ENCODE results near the gene ADCY3.

ADCY3 gene

DNA sequence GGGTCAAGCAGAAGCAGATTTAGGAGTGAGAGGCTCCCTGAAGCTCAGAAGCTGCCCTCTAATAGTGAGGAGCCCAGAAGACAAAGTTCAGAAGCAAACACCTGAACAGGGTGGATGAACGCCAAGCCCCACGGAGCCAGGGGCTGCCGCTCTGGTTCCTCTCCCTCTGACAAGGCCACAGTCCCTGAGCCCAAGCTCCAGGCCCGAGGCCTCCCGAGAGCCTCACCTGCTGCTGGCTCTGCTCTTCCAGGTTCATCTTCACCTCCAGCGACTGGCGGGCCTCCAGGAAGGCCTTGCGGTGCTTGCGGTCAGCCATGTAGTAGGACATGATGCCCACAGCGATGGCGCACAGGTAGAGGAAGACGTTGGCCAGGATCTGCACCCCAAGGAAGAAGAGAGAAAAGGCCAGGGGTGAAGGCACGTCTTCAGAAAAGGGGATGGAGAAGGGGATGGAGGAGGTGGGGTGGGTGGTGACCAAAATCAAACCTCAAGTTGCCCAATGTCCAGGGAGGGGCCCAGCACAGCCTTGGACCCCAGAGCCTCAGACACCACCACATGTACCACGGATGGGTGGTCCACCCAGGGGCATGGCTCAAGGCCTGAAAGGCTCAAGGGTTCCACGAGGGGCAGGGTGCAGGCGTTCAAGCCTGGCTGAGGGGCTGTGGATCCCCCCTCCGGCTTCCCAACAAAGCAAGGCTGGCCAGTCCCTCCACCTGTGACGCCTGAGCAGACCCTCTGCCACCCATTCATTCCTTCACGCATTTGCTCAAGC, 47.5 kb downstream of the ADCY3 start:
- no peak for DNase-seq

DNA sequence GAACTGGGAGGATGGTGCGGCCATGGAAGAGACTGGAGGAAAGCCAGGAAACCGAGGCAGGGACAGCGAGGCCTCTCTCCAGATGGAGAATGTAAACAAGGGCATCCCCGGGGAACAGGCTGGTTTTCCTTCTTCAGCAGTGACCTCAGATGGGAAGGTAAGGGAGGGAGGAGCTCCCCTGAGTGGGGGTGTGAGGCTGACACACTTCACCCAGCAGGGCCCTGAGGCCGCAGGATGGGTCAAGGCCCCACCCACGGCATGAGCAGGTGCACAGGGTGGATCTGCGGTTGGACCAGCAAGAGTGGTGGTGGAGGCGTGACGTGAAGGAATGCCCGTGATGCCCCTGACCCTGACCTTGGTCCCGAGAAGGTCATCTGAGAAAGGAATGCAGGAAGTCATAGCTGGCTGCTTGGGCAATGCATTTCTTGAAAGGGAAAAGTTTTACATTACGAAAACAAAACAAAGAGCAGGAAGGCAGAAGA, 48.1 kb downstream of the ADCY3 start:
- DNase-seq: no peak

DNA sequence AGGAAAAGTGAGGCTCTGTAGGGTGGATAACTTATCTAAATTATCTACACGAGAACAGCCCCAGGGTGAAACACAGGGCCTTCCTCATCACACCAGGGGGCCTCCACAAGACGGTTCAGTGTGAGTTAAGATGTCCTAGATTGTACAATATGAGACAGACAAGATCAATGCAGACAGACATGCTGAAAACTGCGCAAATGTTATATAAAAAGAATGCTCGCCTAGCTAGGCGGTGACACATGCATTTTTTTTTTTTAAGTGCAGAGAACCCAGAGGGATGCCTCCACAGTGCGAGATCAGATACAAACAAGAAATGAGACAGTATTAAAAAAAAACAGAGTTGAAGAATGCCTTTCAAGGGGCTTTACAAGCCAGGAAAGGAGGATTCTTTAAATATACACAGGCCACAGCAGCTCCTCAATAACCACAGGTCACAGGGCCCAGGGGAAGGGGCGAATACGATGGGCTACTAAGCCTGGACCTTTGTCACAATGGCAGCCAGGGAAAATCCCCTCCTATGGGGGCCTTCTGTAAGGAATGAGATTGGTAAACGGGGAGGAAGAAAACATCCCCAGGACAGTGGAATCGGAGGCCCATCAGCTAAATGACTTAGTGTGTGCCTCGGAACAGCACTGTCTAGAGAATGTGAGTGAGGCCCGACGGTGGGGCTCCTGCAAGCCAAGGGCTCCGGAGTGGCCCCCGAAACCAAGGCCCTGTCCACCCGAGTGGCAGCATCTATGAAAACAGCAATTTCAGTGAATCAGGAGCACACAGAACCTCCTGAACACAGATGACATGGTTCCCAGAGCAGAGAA, 48.9 kb downstream of the ADCY3 start:
- DNase-seq: no peak

DNA sequence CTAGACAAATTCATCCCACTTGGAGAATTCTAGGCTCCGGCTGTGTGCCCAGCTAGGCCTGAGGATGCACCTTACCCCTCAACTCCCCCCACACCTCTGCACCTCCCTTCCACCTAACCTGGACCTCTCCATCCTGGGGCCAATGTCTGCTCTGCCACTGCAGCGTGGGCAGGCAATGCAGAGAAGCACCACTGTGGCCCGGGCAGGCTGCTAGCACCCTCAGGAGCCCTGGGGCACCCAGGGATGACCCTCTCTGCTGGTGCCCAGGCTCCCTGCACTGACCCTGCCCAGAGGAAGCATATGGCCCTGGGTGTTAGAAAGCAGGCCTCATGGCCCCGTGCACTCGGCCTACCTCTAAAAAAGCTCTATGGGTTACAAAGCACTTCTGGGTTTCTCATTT, 49.6 kb downstream of the ADCY3 start:
- no peak for DNase-seq

DNA sequence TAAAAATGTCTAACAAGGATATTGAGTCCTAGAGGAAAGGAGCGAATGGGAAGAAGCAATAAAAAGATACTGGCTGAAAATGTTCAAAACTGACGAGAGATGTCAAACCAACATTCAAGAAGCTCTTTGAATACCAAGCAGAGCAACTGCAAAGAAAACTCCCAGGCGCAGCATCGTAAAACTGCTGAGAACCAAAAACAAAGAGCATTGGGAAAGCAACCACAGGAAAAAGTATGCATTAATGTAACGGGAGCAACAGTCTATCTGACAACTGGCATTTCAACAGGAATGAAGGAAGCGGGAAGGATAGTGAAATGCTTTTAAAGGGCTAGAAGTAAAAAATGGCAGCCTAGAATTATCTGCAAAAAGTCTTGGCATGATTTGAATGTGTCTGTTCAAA, 53.1 kb downstream of the ADCY3 start:
- no peak for DNase-seq

DNA sequence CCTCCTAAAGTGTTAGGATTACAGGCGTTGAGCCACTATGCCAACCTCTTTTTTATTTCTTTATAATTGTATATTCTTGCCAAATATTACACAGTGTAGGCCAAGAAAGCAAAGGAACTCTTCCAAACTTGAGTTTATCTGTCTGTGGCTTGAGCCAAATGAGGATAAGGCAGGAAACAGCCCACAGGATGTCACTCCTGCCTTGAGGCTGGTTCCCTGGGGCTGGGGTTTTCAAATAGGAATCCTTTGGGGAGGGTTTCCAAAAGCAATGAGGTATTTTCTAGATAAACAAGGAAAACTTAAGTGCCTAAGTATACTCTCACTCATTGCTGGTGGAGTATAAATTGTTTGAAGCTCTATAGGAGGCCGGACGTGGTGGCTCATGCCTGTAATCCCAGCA, 56.4 kb downstream of the ADCY3 start:
- DNase-seq: no peak

DNA sequence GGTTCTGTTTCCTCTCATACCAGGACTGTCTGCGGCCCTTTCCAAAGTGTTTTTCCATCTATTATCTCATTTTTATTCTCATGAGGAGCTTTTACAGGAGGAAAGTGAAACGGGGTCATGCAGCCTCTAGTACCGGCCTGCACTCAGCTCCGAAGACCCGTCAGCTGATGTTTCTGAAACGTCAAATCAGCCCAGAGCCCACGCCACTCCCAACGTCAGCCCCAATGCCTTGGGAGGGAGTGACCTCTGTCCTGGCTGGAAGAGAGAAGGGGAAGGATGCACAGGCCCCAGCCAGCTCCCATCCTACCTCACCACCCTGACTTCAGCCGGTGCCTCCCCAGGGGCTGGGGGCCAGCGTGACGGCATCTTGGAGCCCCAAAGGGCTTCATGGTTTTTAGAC, 58.5 kb downstream of the ADCY3 start:
- no peak for DNase-seq

DNA sequence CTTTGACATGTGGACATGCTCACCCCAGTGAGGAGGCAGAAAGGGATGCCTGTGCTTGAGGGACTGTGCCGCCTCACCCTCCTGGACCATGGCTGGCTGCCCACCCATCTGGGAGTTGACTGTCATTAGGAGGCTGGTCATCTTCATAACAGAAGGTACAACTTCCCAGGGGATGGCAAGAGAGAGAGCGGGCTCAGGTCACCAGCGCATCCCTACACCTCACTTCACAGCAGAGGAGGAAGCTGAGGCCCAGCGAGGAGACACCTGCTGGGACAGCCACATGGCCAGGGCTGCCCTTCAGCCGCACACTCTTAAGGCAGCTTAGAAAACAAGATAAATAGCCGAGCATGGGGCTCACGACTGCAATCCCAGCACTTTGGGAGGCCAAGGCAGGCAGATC, 59.4 kb downstream of the ADCY3 start:
- no peak for DNase-seq

DNA sequence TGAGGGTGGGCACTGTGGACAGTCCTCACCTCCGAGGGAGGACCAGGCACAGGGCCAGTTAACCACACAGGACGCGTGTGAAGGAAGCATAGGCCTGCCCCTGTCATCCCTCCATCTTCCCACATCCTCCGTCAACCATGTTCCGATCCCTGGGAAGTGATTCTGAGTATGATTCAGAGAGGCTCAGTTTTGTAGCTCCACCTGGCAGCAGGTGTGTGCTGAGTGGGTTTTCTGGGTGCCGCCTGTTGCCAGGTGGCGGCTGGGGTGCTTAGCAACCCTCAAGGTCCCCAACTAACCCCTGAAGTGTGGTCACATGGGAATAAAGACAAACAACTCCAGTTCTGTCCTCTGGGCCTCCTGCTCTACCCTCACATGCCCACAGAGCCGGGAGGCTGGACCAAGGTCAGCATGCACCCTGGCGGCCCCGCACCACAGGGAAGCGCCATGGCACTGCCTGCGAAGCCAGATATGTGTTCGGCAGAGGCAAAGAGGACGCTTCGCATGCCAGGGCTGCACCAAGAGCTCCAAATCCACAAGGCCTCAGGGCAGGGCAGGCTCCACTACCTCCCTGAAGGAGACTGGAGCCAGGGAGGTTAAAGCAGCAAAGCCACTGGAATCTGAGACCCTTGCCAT, 60.0 kb downstream of the ADCY3 start:
- no peak for DNase-seq

DNA sequence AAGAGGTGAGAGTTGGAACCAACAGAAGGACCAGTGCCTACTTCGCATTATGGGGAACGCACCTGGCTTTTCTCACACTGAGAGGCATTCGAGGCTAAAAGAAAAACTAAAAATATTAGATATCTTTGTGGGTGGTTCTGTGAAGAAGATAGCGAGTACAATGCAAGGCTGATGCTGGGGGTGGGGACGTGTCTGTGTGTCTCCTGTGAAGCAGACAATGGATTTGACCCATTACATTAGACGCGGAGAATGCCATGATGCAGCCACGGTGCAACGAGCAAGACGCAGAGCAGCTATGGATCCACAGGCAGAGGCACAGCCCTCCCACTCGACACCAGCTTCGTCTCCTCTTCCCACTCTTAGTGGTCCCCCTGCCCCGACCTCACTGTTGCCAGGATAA, 61.0 kb downstream of the ADCY3 start:
- no peak for DNase-seq

DNA sequence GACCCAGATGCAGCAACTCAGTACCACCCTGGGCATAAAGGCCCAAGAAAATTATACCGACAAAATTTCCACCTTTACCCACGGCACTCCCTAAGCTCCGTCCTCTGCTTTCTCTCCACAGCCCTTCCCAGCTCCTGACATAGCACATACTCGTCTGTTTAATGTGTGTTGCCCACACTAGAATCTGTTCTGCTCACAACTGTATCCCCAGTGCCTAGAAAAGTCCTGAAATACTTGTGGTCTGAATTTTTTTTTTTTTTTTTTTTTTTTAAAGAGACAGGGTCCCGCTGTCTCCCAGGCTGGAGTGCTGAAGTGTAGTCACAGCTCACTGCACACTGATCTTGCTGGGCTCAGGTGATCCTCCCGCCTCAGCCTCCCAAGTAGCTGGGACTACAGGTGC, 62.3 kb downstream of the ADCY3 start:
- DNase-seq: no peak

DNA sequence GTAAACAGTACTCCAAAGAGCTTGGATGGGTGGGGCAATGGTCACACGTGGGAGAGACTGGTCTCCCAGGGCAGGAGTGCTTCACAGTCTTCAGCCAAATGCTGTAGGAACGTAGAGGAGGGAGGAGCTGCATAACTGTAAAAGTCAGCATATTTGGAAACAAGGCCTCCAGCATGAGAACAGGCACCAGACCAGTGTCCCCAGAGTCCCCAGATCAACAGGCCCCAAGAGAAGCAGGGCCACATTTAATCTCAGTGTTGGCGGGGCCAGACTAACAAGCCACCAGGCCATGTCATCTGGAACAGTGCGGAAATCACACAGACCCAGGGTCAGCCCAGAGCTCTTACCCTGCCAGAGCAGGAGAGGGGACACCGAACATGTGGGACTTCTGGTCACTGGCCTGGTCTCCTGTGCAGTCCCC, 63.2 kb downstream of the ADCY3 start:
- no peak for DNase-seq

DNA sequence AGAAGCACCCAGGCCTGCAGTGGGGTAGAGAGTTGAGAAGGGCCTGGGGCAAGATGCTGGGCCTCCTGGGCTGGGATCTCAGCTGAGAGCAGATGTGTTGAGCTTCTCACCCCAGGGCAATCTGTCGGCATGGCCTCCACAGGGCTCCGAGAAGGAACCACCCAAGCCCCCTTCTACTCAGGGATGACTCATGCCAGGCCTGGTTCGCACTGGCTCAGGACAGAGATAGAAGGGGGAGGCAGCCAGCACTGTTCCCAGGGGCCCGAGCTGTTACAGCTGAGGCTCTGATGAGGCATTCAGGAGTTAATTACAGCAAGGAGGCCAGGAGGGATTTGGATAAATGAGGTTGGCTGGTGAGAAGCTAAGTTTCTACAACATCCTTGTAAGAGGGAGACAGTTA, 64.3 kb downstream of the ADCY3 start:
- DNase-seq: no peak

DNA sequence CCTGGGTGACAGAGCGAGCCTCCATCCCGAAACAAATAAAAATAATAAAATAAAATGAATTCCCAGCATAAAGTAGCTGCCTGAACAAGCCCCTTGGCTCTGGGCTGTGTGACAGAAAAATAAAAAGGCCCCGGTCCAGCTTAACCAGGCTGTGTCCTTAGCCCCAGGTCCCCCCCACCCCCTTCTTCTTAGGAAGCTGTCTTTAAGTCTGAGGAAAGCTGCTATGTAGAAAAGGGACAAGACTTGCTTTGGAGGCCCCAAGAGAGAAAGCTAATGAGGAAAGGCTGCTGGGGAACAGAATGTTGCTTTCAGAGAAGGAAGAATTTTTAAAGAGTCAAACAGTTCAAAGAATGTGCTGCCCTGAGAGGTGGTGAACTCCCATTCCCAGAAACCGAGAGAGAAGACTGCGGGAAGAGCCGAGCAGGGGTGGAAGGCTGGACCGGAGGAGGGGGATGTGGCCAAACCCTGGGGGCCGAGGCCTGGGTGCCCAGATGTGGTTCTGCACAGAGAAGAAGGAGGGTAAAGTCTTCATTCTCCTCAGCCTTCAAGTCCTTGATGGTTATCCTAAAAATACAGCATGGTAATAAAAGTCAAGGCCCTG, 64.9 kb downstream of the ADCY3 start:
- DNase-seq: no peak

DNA sequence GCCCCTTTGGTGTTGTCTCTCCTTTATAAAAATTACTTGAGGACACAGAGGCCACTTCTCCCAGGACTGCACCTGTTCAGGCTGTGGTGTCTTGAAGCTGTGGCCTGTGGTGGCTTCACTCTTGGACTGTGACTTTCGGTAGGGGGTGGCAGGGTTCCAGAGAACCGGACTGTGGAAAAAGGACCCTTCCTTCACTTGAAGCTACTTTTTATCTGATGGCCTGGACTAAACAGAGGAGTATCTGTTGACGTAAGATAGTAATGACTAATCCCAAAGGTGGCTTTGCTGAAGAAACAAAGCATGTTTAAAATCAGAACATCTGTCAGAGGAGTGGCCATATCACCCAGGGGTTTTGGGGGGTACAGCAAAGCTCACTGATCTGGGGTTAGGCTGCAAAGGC, 66.0 kb downstream of the ADCY3 start:
- DNase-seq: no peak

DNA sequence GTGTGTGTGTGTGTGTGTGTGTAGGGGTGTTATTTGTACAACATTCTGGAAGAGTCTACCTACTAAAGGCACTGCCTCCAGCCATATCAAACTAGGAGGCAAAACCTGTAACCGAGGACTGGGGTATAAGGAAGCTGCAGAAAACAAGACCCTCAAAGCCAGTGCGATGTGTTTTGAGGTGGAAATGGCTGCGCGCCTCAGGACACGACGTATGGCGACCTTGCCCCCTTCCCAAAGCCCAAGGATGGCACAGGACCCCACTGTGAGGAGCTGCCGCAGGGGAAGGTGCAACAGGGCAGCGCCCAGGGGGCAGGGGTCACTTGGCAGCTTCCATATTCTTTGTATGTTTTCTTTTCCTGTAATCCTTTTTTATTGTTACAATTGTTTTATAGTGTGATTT, 67.0 kb downstream of the ADCY3 start:
- no peak for DNase-seq

DNA sequence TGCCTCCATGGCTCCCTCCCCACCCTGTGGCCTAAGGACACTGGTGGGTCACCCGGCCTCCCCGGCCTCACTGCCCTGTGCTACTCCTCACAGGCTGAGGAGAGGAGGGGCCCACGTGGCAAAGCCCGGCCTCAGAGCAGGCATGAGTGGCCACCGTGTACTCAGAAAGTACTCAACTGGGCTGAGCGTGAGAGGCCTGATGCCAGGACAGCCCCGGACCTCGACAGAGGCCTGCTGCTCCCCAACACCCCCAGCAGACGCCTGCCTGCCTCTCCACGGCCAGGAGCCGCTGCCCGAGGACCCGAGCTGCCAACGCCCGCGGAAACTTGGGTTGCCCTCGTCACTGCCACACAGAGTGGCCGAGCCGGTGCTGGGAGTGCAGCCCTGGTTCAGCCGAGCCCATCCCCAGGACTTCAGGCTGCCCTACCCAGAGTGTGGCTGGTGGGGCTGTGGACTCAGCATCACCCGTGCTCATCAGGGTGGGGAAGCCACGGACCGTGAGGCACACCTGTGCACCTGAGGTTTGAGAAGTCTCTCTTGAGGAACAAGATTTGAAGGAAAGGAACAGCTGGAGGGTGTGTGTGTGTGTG, 67.5 kb downstream of the ADCY3 start:
- no peak for DNase-seq

DNA sequence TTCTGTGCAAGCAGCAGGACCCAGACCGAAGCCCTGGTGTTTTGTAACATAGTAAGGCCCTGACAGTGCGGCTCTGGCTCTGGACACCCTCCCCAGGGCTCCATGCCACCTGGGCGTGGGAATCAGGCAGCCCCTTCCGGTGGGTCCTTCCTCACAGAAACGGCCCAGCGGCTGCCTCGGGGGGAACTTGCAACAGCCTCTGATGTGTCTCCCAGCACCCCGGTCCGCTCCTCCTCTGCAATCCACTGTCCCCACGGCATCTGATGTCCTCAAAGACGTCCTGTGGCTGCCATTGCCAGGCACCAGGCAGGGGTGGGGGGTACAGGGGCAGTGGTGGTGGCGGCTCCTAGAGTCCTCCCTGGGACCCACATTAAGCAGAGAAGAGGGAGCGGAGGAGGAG, 68.0 kb downstream of the ADCY3 start:
- no peak for DNase-seq

DNA sequence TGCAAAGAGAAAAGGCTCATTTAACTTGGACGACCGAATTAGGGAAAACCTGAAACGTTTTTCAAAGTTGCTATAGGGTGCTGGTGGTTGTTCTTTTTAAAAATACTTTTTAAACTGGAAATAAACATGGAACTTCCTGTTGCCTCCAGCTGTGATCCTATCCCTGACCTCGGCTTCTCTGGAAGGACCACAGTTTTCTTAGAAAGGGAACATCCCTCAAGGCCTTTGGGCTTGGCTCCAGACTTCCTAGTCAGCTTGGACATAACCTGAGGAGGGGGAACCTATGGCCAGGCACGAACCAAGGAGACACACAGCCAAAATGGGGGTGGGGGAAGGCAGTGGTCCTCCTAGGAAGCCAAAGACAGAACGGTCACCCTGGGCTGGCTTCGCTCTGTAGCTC, 69.1 kb downstream of the ADCY3 start:
- no peak for DNase-seq

DNA sequence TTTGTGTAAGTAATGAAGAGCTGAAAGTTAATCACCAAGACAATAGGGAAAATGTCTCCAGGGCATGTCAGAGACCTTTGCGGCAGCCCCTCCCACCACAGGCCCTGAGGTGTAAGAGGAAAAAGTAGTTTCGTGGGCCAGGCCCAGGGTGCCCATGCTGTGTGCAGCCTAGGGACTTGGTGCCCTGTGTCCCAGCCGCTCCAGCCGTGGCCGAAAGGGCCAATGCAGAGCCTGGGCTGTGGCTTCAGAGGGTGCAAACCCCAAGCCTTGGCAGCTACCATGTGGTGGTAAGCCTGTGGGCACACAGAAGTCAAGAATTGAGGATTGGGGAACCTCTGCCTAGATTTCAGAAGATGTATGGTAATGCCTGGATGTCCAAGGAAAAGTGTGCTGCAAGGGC, 74.3 kb downstream of the ADCY3 start:
- DNase-seq: no peak

DNA sequence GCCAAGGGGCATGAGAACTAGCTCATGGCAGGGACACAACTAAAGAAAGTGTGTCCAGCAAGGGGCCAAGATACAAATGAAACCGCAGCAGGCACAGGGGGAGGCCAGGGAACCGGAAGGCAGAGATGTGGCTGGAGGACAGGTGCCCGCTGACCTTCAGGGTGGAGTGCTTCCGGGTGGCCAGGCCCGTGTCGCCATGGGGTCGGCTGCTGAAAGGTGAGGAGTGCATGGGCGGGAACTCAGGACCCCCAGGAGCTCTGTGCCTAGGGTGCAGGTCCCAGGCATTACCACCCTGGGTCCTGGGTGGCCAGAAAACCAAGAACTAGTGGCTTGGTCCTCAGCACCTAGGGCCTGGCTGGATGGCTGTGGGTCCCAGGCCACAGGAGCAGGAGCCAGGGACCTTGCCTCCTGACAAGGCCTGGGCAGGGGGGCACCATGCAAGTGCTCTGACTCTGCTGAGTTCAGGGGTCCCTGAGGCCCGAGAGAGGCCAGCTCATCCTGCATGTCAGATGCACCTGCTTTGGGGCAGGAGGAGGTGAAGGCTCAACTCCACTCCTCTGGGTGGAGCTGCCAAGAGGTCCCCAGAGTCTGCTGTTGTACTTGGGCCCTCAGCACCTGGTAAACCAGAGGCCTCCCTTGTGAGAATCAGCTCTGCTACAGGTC, 75.9 kb downstream of the ADCY3 start:
- no peak for DNase-seq

DNA sequence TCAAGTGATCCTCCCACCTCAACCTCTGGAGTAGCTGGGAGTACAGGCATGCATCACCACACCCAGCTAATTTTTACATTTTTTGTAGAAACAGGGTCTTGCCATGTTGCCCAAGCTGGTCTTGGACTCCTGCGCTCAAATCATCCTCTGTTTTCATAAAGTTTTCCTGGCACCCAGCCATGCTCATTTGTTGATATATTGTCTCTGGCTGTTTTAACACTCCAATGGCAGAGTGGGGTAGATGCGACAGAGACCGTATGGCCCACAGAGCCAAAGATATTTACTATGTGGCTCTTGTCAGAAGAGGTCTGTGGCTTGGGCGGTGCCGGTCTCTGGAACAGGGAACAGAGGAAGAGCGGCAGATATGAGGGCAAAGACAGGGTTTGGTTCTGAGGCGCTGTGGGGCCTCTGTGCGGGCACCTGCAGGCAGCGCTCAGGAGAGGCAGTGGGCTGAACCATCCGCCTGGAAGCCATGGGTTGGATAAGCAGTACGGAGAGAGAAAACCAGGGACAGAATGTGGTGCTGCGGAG, 76.6 kb downstream of the ADCY3 start:
- no peak for DNase-seq
